Stomach (tissue), 4 donors: ENCODE measurements around the gene VGLL4.

ENCODE experiments used
- CTCF ChIP-seq, 7 experiments: fragments of 450-650 bp in 4 of 7; fragments of 200-600 bp in 3 of 7; sonication (generic) in 3 of 7; IDR thresholded peaks; one replicate each; pipeline ENCODE4 v1.5.1; 2016 to 2019; ENCODE audit warnings: antibody characterized with exemption in 7 of 7, control low read depth in 2 of 7, mild to moderate bottlenecking in 1 of 7
- POLR2A ChIP-seq, 4 donors: fragments of 450-650 bp; IDR thresholded peaks; one replicate each; pipeline ENCODE4 v1.6.1; 2016; ENCODE audit warnings: antibody characterized with exemption in 4 of 4, control low read depth in 2 of 4, mild to moderate bottlenecking in 1 of 4, moderate library complexity in 1 of 4

- TF ChIP-seq CTCF (IDR thresholded peaks at IDR 0.05) (no peak), POLR2A (IDR thresholded peaks at IDR 0.05) (no peak)
Observed at GRCh38 chr3:11636394-11636770, 7.3 kb downstream of the VGLL4 start.
